HUES48 (cell line): ENCODE data around the gene ZNF214.

Source experiments
- H3K27ac ChIP-seq: one replicate; pipeline ENCODE4 v1.7.0; 2013; ENCODE audit warnings: low read depth, low read length, inconsistent platforms
- H3K27me3 ChIP-seq: 2 replicates; pipeline ENCODE4 v1.6.1; 2013; ENCODE audit warnings: mild to moderate bottlenecking, low read length; ENCODE audit not compliant: control insufficient read depth, insufficient read depth
- H3K36me3 ChIP-seq: 2 replicates; pipeline ENCODE4 v1.6.1; 2013; ENCODE audit warnings: low read length; ENCODE audit not compliant: control insufficient read depth, insufficient read depth
- H3K4me1 ChIP-seq: 2 replicates; pipeline ENCODE4 v1.6.1; 2013; ENCODE audit warnings: mild to moderate bottlenecking, low read length; ENCODE audit not compliant: control insufficient read depth, insufficient read depth
- H3K4me3 ChIP-seq: 2 replicates; pipeline ENCODE4 v1.5.1; 2013; ENCODE audit warnings: mild to moderate bottlenecking, low read depth, low read length
- H3K9ac ChIP-seq: 2 replicates; pipeline ENCODE4 v1.6.1; 2013; ENCODE audit warnings: mild to moderate bottlenecking, low read depth, low read length, moderate library complexity
- H3K9me3 ChIP-seq: 2 replicates; pipeline ENCODE4 v1.6.1; 2013; ENCODE audit warnings: low read length; ENCODE audit not compliant: control insufficient read depth, insufficient read depth

The ZNF214 gene

GRCh38 chr11:7020183-7020917 is at the start of gene ZNF214, which contains the start of gene NLRP14:
TSS of gene ZNF214 (minus strand) at chr11:7020346. CDS start at chr11:7002835, 17,511 bp downstream.
TSS of gene NLRP14 (plus strand) at chr11:7020479. CDS start at chr11:7038587, 18,108 bp downstream.
- H3K27ac ChIP-seq: peak within 1 kb of the TSS; percentile 21
- peaks cover 5% of the 10 kb centered on the region; the same call in 1 of the 2 replicates for H3K4me1 ChIP-seq
- H3K36me3 ChIP-seq: no peaks in the 10 kb centered on the region
- no peaks in the 10 kb centered on the region for H3K9me3 ChIP-seq
- H3K4me3 ChIP-seq: peak within 1 kb of the TSS; percentile 83
- peaks cover 8% of the 10 kb centered on the region for H3K27me3 ChIP-seq
- peak within 1 kb of the TSS; percentile 47 for H3K9ac ChIP-seq

GRCh38 chr11:7062534-7062933 is 42.4 kb upstream of the ZNF214 start:
- Histone ChIP-seq H3K27me3 (no peaks in the 10 kb centered on the region), H3K9ac (no peak overlapping the region), H3K27ac (no peak overlapping the region), H3K36me3 (no peaks in the 10 kb centered on the region), H3K4me3 (no peak overlapping the region), H3K9me3 (no peaks in the 10 kb centered on the region), H3K4me1 (peaks cover 5% of the 10 kb centered on the region; the same call in 1 of the 2 replicates)

- Histone ChIP-seq H3K27ac (no peak overlapping the region), H3K36me3 (no peaks in the 10 kb centered on the region), H3K27me3 (no peaks in the 10 kb centered on the region), H3K4me1 (peaks cover 5% of the 10 kb centered on the region; the same call in 1 of the 2 replicates), H3K4me3 (no peak overlapping the region), H3K9ac (no peak overlapping the region), H3K9me3 (no peaks in the 10 kb centered on the region)
Measured at GRCh38 chr11:7060868-7061267, 40.7 kb upstream of the ZNF214 start.

- Histone ChIP-seq H3K9ac (no peak overlapping the region), H3K27me3 (no peaks in the 10 kb centered on the region), H3K27ac (no peak overlapping the region), H3K36me3 (no peaks in the 10 kb centered on the region), H3K9me3 (no peaks in the 10 kb centered on the region), H3K4me3 (no peak overlapping the region), H3K4me1 (peaks cover 5% of the 10 kb centered on the region; the same call in 1 of the 2 replicates)
Measured at GRCh38 chr11:7057641-7058040, 37.5 kb upstream of the ZNF214 start.

- Histone ChIP-seq H3K27ac (no peak overlapping the region), H3K4me1 (0 out of 2 replicates have a peak, but pooled peaks cover under 1% of the 10 kb centered on the region), H3K27me3 (no peaks in the 10 kb centered on the region), H3K9me3 (no peaks in the 10 kb centered on the region), H3K36me3 (no peaks in the 10 kb centered on the region), H3K9ac (no peak overlapping the region), H3K4me3 (no peak overlapping the region)
Measured at GRCh38 chr11:7056828-7057513, 36.8 kb upstream of the ZNF214 start.

- Histone ChIP-seq H3K27me3 (no peaks in the 10 kb centered on the region), H3K9ac (no peak overlapping the region), H3K36me3 (no peaks in the 10 kb centered on the region), H3K4me1 (no peaks in the 10 kb centered on the region), H3K27ac (no peak overlapping the region), H3K4me3 (no peak overlapping the region), H3K9me3 (no peaks in the 10 kb centered on the region)
Measured at GRCh38 chr11:7050191-7050590, 30.0 kb upstream of the ZNF214 start.

- H3K9me3 ChIP-seq: no peaks in the 10 kb centered on the region
- H3K36me3 ChIP-seq: no peaks in the 10 kb centered on the region
- no peak overlapping the region for H3K27ac ChIP-seq
- H3K9ac ChIP-seq: no peak overlapping the region
- no peaks in the 10 kb centered on the region for H3K4me1 ChIP-seq
- H3K27me3 ChIP-seq: no peaks in the 10 kb centered on the region
- H3K4me3 ChIP-seq: no peak overlapping the region
Measured at GRCh38 chr11:7046474-7047175, 26.5 kb upstream of the ZNF214 start.

GRCh38 chr11:7034019-7034418 is 13.9 kb upstream of the ZNF214 start:
- H3K36me3 ChIP-seq: no peaks in the 10 kb centered on the region
- H3K27me3 ChIP-seq: no peaks in the 10 kb centered on the region; the same call in 1 of the 2 replicates
- H3K9ac ChIP-seq: no peak overlapping the region

GRCh38 chr11:7032692-7033091 is 12.5 kb upstream of the ZNF214 start:
- H3K4me1 ChIP-seq: no peaks in the 10 kb centered on the region
- no peak overlapping the region for H3K9ac ChIP-seq
- H3K4me3 ChIP-seq: no peak overlapping the region
- no peaks in the 10 kb centered on the region for H3K9me3 ChIP-seq
- H3K36me3 ChIP-seq: no peaks in the 10 kb centered on the region
- no peak overlapping the region for H3K27ac ChIP-seq
- H3K27me3 ChIP-seq: no peaks in the 10 kb centered on the region; the same call in 1 of the 2 replicates

More at GRCh38 chr11:7034019-7034418, 13.9 kb upstream of the ZNF214 start:
- no peaks in the 10 kb centered on the region for H3K4me1 ChIP-seq
- H3K4me3 ChIP-seq: no peak overlapping the region
- H3K9me3 ChIP-seq: no peaks in the 10 kb centered on the region
- no peak overlapping the region for H3K27ac ChIP-seq

GRCh38 chr11:7031471-7031871 is 11.3 kb upstream of the ZNF214 start:
- Histone ChIP-seq H3K36me3 (no peaks in the 10 kb centered on the region), H3K9me3 (no peaks in the 10 kb centered on the region), H3K4me1 (no peaks in the 10 kb centered on the region), H3K4me3 (no peak overlapping the region), H3K27me3 (no peaks in the 10 kb centered on the region; the same call in 1 of the 2 replicates), H3K27ac (no peak overlapping the region), H3K9ac (no peak overlapping the region)
